Esophagus squamous epithelium (tissue), 4 donors: ENCODE measurements around the gene PI4K2A.

Experiments
- POLR2A ChIP-seq, 4 donors: fragments of 450-650 bp; IDR thresholded peaks; one replicate each; pipeline ENCODE4 v1.6.1; 2017; ENCODE audit warnings: antibody characterized with exemption in 4 of 4, mild to moderate bottlenecking in 4 of 4, moderate library complexity in 3 of 4
- TF ChIP-seq, protein P1 (sequence below), 6 experiments: fragments of 450-650 bp in 4 of 6; fragments of 200-600 bp in 2 of 6; sonication (generic) in 2 of 6; IDR thresholded peaks; one replicate each; pipeline ENCODE4 v1.5.1; 2016 to 2019; ENCODE audit warnings: antibody characterized with exemption in 6 of 6, mild to moderate bottlenecking in 4 of 6, moderate library complexity in 4 of 6

DNA sequence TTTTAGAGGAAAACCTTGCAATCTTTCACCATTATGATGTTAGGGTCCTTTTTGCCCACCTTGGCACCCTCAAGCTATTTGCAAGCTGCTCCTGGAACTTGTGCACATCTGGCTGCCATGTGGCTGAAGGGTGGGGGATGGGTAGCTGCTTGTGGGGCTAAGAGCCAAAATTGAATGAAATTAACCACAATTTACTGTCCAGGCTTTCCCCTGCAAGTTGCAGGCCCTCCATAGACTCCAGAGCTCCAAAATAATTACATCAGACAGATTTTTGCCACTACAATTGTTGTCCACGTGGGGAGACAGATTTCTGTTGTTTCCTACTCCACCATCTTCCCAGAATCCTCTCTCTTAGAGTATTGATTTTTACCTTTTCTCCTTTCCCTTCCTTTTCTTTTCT, 19.1 kb downstream of the PI4K2A start:
- TF ChIP-seq, protein P1, sequence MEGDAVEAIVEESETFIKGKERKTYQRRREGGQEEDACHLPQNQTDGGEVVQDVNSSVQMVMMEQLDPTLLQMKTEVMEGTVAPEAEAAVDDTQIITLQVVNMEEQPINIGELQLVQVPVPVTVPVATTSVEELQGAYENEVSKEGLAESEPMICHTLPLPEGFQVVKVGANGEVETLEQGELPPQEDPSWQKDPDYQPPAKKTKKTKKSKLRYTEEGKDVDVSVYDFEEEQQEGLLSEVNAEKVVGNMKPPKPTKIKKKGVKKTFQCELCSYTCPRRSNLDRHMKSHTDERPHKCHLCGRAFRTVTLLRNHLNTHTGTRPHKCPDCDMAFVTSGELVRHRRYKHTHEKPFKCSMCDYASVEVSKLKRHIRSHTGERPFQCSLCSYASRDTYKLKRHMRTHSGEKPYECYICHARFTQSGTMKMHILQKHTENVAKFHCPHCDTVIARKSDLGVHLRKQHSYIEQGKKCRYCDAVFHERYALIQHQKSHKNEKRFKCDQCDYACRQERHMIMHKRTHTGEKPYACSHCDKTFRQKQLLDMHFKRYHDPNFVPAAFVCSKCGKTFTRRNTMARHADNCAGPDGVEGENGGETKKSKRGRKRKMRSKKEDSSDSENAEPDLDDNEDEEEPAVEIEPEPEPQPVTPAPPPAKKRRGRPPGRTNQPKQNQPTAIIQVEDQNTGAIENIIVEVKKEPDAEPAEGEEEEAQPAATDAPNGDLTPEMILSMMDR (IDR thresholded peaks at IDR 0.05) = no peak
- no peak for TF ChIP-seq POLR2A (IDR thresholded peaks at IDR 0.05)
